Naive thymus-derived CD8-positive, alpha-beta T cell (primary cell): ENCODE results near the gene ICA1. TPM values are rescaled to one million over a fixed set of nuclear protein-coding genes. Genes with fewer than 3 reads are reported as not detected.
"Not testable (repeated sequence)": the region's sequence is repeated elsewhere in the genome, so short reads cannot be mapped to it uniquely, and the experiment has no call there.

Source experiments
- ATAC-seq, 2 donors: fragments of 150-1000 bp; cut with Tn5 transposase in 1 of 2; sonication (Bioruptor Pico), chemical (Tn5 transposase) in 1 of 2; 1 replicate in 1 of 2; 2 replicates in 1 of 2; pipeline ENCODE4 v1.10.0; 2021; ENCODE audit warnings: mild to moderate bottlenecking in 2 of 2, moderate library complexity in 2 of 2
- POLR2A ChIA-PET: fragments of 350-600 bp; sonication (Branson Sonifier 250); formaldehyde crosslinking; loops from one replicate; lab custom pipeline; 2021; ENCODE audit warnings: antibody characterized with exemption; lab: Charles Lee
- DNase-seq, 10 donors: peaks; one replicate each; pipeline versions ENCODE4 v3.0.0 to v3.0.0-alpha.2; 2020 to 2022
- H3K27ac Mint-ChIP-seq, 10 donors: one replicate each; pipeline ENCODE4 v1.8.0; 2020 to 2022; ENCODE audit warnings: mild to moderate bottlenecking in 10 of 10, mixed read lengths in 10 of 10, moderate library complexity in 4 of 10, inconsistent platforms in 1 of 10
- H3K27me3 Mint-ChIP-seq, 5 donors: one replicate each; pipeline ENCODE4 v1.8.0; 2021 to 2022; ENCODE audit warnings: mixed read lengths in 5 of 5
- H3K36me3 Mint-ChIP-seq, 3 donors: one replicate each; pipeline ENCODE4 v1.8.0; 2020 to 2022; ENCODE audit warnings: mixed read lengths in 3 of 3, mild to moderate bottlenecking in 2 of 3, inconsistent platforms in 1 of 3
- H3K4me1 Mint-ChIP-seq, 4 donors: one replicate each; pipeline ENCODE4 v1.8.0; 2021 to 2022; ENCODE audit warnings: mixed read lengths in 4 of 4
- H3K4me3 Mint-ChIP-seq, 10 donors: one replicate each; pipeline ENCODE4 v1.8.0; 2020 to 2022; ENCODE audit warnings: mild to moderate bottlenecking in 10 of 10, mixed read lengths in 10 of 10, moderate library complexity in 6 of 10, inconsistent platforms in 1 of 10
- H3K9me3 Mint-ChIP-seq, 9 donors: one replicate each; pipeline ENCODE4 v1.8.0; 2020 to 2022; ENCODE audit warnings: mixed read lengths in 9 of 9, mild to moderate bottlenecking in 3 of 9, inconsistent platforms in 1 of 9, moderate library complexity in 1 of 9
- polyA plus RNA-seq, 3 donors: library from polyadenylated mRNA; unstranded; fragments of 300-500 nt; fragmentation: Illumina TruSeq; gene quantifications; one replicate each; pipeline ENCODE4 v1.2.3, GENCODE V29; 2021
- total RNA-seq, 8 experiments: library from RNA in 2 of 8; stranded (reverse) in 2 of 8; gene quantifications; one replicate each; pipeline ENCODE4 v1.2.3 and lab custom pipeline; 2021 to 2026

ICA1 gene
- total and polyA plus RNA-seq, 5 experiments from 2014 or later: 0.71 to 1.3 (median 1.1) TPM; not detected in 1

GRCh38 chr7:8085420-8085819 is 176.5 kb downstream of the ICA1 start:
- no peaks in the 10 kb centered on the region for H3K9me3 Mint-ChIP-seq

GRCh38 chr7:8084836-8085235 is 177.1 kb downstream of the ICA1 start:
- peak overlapping the region in 1 of 10 donors; percentile 19 for H3K27ac Mint-ChIP-seq
- peaks cover 0 to 2% (median 0%) of the 10 kb centered on the region in 4 donors for H3K4me1 Mint-ChIP-seq
- H3K4me3 Mint-ChIP-seq: no peak overlapping the region
- POLR2A ChIA-PET: interaction anchor here (1.9 kb wide), 1 partner anchor 116 kb away, joined by 5 read pairs; the partner anchor contains the start of gene GLCCI1
- no peaks in the 10 kb centered on the region for H3K27me3 Mint-ChIP-seq
- no peak for ATAC-seq
- H3K9me3 Mint-ChIP-seq: no peaks in the 10 kb centered on the region
- no peak for DNase-seq
- H3K36me3 Mint-ChIP-seq: peaks cover 0 to 38% (median 16%) of the 10 kb centered on the region in 3 donors

More at GRCh38 chr7:8085420-8085819, 176.5 kb downstream of the ICA1 start:
- peaks cover 0 to 6% (median 1%) of the 10 kb centered on the region in 4 donors for H3K4me1 Mint-ChIP-seq
- H3K27me3 Mint-ChIP-seq: no peaks in the 10 kb centered on the region
- DNase-seq (no peak), ATAC-seq (no peak)
- POLR2A ChIA-PET: interaction anchor here (1.9 kb wide), 1 partner anchor 117 kb away, joined by 5 read pairs; the partner anchor contains the start of gene GLCCI1
- no peak overlapping the region for H3K27ac Mint-ChIP-seq
- no peak overlapping the region for H3K4me3 Mint-ChIP-seq
- H3K36me3 Mint-ChIP-seq: peaks cover 0 to 40% (median 16%) of the 10 kb centered on the region in 3 donors

GRCh38 chr7:8082762-8083161 is 179.2 kb downstream of the ICA1 start:
- Mint-ChIP-seq H3K27me3 (no peaks in the 10 kb centered on the region), H3K4me1 (peaks cover 0 to 2% (median 0%) of the 10 kb centered on the region in 4 donors), H3K9me3 (no peaks in the 10 kb centered on the region), H3K4me3 (no peak overlapping the region), H3K27ac (no peak overlapping the region), H3K36me3 (peaks cover 0 to 35% (median 16%) of the 10 kb centered on the region in 3 donors)
- DNase-seq (no peak), ATAC-seq (no peak)
- POLR2A ChIA-PET: no interaction called here

GRCh38 chr7:8078418-8078817 is 183.5 kb downstream of the ICA1 start:
- POLR2A ChIA-PET: interaction anchor here (0.7 kb wide), 1 partner anchor 26 kb away, joined by 5 read pairs; no protein-coding TSS in a partner anchor
- Mint-ChIP-seq H3K27ac (peak overlapping the region in 1 of 10 donors; percentile 2), H3K9me3 (no peaks in the 10 kb centered on the region), H3K4me1 (peaks cover 0 to 1% (median under 1%) of the 10 kb centered on the region in 4 donors), H3K4me3 (no peak overlapping the region), H3K36me3 (peaks cover 0 to 14% (median 11%) of the 10 kb centered on the region in 3 donors), H3K27me3 (no peaks in the 10 kb centered on the region)
- DNase-seq (no peak), ATAC-seq (no peak)

GRCh38 chr7:8070451-8071180 is 191.4 kb downstream of the ICA1 start:
- no peaks in the 10 kb centered on the region for H3K9me3 Mint-ChIP-seq

GRCh38 chr7:8068892-8069686 is 192.9 kb downstream of the ICA1 start:
- Mint-ChIP-seq H3K27me3 (no peaks in the 10 kb centered on the region), H3K4me1 (peaks cover 33 to 53% (median 35%) of the 10 kb centered on the region in 4 donors), H3K9me3 (no peaks in the 10 kb centered on the region), H3K36me3 (peaks cover 30 to 60% (median 48%) of the 10 kb centered on the region in 3 donors), H3K27ac (peak overlapping the region in 2 of 10 donors; percentile 47 to 53), H3K4me3 (no peak overlapping the region)
- POLR2A ChIA-PET: no interaction called here
- ATAC-seq (no peak), DNase-seq (no peak)

More at GRCh38 chr7:8070451-8071180, 191.4 kb downstream of the ICA1 start:
- Mint-ChIP-seq H3K4me1 (peaks cover 23 to 42% (median 26%) of the 10 kb centered on the region in 4 donors), H3K4me3 (no peak overlapping the region), H3K27me3 (no peaks in the 10 kb centered on the region), H3K36me3 (peaks cover 24 to 52% (median 39%) of the 10 kb centered on the region in 3 donors), H3K27ac (no peak overlapping the region)
- ATAC-seq (no peak), DNase-seq (no peak)
- POLR2A ChIA-PET: no interaction called here

- DNase-seq: no peak
- POLR2A ChIA-PET: no interaction called here
- peaks cover 10 to 67% (median 53%) of the 10 kb centered on the region in 3 donors for H3K36me3 Mint-ChIP-seq
- no peak for ATAC-seq
- no peak overlapping the region for H3K4me3 Mint-ChIP-seq
- H3K27me3 Mint-ChIP-seq: no peaks in the 10 kb centered on the region
- H3K9me3 Mint-ChIP-seq: peaks cover 0 to 4% (median 0%) of the 10 kb centered on the region in 9 donors
- H3K4me1 Mint-ChIP-seq: peaks cover 33 to 46% (median 37%) of the 10 kb centered on the region in 4 donors
- peak overlapping the region in 2 of 10 donors; percentile 20 to 88 for H3K27ac Mint-ChIP-seq
These were observed 196.6 kb downstream of the ICA1 start for GRCh38 chr7:8065356-8065813.

- no peak overlapping the region for H3K27ac Mint-ChIP-seq
- POLR2A ChIA-PET: no interaction called here
- H3K27me3 Mint-ChIP-seq: no peaks in the 10 kb centered on the region
- peaks cover 33 to 46% (median 37%) of the 10 kb centered on the region in 4 donors for H3K4me1 Mint-ChIP-seq
- no peak overlapping the region for H3K4me3 Mint-ChIP-seq
- DNase-seq: no peak
- no peak for ATAC-seq
- H3K36me3 Mint-ChIP-seq: peaks cover 10 to 72% (median 54%) of the 10 kb centered on the region in 3 donors
- peaks cover 0 to 4% (median 0%) of the 10 kb centered on the region in 9 donors for H3K9me3 Mint-ChIP-seq
These were observed 197.1 kb downstream of the ICA1 start for GRCh38 chr7:8064828-8065227.

- POLR2A ChIA-PET: no interaction called here
- Mint-ChIP-seq H3K27ac (peak overlapping the region in 2 of 10 donors; percentile 15 to 83), H3K4me1 (peaks cover 33 to 40% (median 37%) of the 10 kb centered on the region in 4 donors), H3K4me3 (no peak overlapping the region), H3K36me3 (peaks cover 10 to 74% (median 54%) of the 10 kb centered on the region in 3 donors), H3K27me3 (no peaks in the 10 kb centered on the region), H3K9me3 (peaks cover 0 to 4% (median 0%) of the 10 kb centered on the region in 9 donors)
- DNase-seq (no peak), ATAC-seq (no peak)
These were observed 198.2 kb downstream of the ICA1 start for GRCh38 chr7:8063706-8064297.

- H3K27me3 Mint-ChIP-seq, H3K9me3 Mint-ChIP-seq, DNase-seq, ATAC-seq, POLR2A ChIA-PET, H3K4me3 Mint-ChIP-seq: not testable (repeated sequence)
- peaks cover 29 to 38% (median 33%) of the 10 kb centered on the region in 4 donors for H3K4me1 Mint-ChIP-seq
- peaks cover 10 to 72% (median 50%) of the 10 kb centered on the region in 3 donors for H3K36me3 Mint-ChIP-seq
- peak overlapping the region in 3 of 10 donors; percentile 15 to 83 (median 15) for H3K27ac Mint-ChIP-seq
These were observed 198.7 kb downstream of the ICA1 start for GRCh38 chr7:8063300-8063699.
